ENCODE measurements around the gene NPRL2.

- no peak for TF ChIP-seq YY1 (IDR thresholded peaks at IDR 0.05; ENCODE audit: insufficient read depth, insufficient read length)
- TF ChIP-seq ZNF274 (IDR thresholded peaks at IDR 0.05; ENCODE audit: low read depth, low read length): no peak
Observed at GRCh38 chr3:50388720-50389413, 38.3 kb upstream of the NPRL2 start.

All from NT2/D1 (cell line).